ENCODE results near the gene UBQLNL.

DNA sequence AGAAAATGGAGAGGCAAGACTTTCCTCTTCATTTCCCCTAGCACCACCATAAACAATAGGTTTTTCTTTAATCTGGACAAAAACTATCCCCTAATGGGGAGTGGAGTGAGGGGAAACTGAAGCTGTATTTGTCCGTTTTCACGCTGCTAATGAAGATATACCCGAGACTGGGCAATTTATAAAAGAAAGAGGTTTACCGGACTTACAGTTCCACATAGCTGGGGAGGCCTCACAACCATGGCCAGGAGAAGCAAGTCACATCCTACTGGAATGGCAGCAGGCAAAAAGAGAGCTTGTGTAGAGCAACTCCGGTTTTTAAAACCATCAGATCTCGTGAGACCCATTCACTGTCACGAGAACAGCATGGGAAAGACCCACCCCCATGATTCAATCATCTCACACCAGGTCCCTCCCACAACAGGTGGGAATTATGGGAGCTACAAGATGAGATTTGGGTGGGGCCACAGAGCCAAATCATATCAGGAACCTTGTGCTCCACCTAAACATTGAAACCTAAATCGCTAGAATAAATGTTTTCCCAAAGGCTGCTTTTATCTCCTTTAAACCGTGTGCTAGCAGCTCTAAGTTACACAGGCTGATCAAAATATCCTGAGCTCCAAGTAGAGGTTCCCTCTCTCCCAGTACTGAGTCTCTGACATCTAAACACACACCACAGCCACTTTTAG, 11.0 kb downstream of the UBQLNL start:
- TF ChIP-seq CTCF (IDR thresholded peaks at IDR 0.05; ENCODE audit: insufficient read depth, low read length): no peak
- TF ChIP-seq GABPA (IDR thresholded peaks at IDR 0.05; ENCODE audit: low read depth): no peak
- no peak for TF ChIP-seq REST (IDR thresholded peaks at IDR 0.05; ENCODE audit: insufficient replicate concordance, low read depth)
- no peak for TF ChIP-seq POLR2AphosphoS5 (IDR thresholded peaks at IDR 0.05; ENCODE audit: low read depth)

Data from HL-60 (cell line).